CD4-positive, alpha-beta T cell (primary cell): Measurements from ENCODE around the gene CALN1. TPM values are rescaled to one million over a fixed set of nuclear protein-coding genes. Genes with fewer than 3 reads are reported as not detected.

Source experiments
- ATAC-seq: fragments of 200-7000 bp; cut with Tn5 transposase; one replicate; pipeline ENCODE4 v1.10.0; 2022; ENCODE audit warnings: mild to moderate bottlenecking; ENCODE audit not compliant: poor library complexity
- CTCF ChIA-PET: fragments of 350-600 bp; sonication (Branson Sonifier 250); formaldehyde crosslinking; loops from one replicate; lab custom pipeline; 2021; ENCODE audit warnings: antibody characterized with exemption, inconsistent platforms; lab: Charles Lee
- POLR2A ChIA-PET: fragments of 350-600 bp; sonication (Branson Sonifier 250); formaldehyde crosslinking; loops from one replicate; lab custom pipeline; 2021; ENCODE audit warnings: antibody characterized with exemption, inconsistent platforms; lab: Charles Lee
- DNase-seq, 14 experiments: peaks; one replicate each; pipeline ENCODE4 v3.0.0-alpha.2; 2013 to 2020; ENCODE audit warnings: mixed read lengths in 2 of 14
- H3K27ac ChIP-seq, 2 donors: one replicate each; pipeline versions ENCODE4 v1.5.1 to v1.7.0; 2013; ENCODE audit warnings: low read length in 2 of 2, low read depth in 1 of 2, mild to moderate bottlenecking in 1 of 2
- H3K27me3 ChIP-seq, 2 experiments: 1 replicate in 1 of 2; 2 replicates in 1 of 2; pipeline versions ENCODE4 v1.6.1 to v1.7.0; 2013; ENCODE audit warnings: low read length in 2 of 2, control low read depth in 1 of 2, mild to moderate bottlenecking in 1 of 2, moderate library complexity in 1 of 2; ENCODE audit not compliant: insufficient read depth in 2 of 2, control insufficient read depth in 1 of 2
- H3K36me3 ChIP-seq: one replicate; pipeline ENCODE4 v1.6.1; 2013; ENCODE audit warnings: low read length, control low read depth; ENCODE audit not compliant: insufficient read depth
- H3K4me1 ChIP-seq: one replicate; pipeline ENCODE4 v1.6.1; 2013; ENCODE audit warnings: low read length, control low read depth; ENCODE audit not compliant: insufficient read depth
- H3K4me3 ChIP-seq: one replicate; pipeline ENCODE4 v1.5.1; 2013; ENCODE audit warnings: mild to moderate bottlenecking, low read length, moderate library complexity
- H3K9me3 ChIP-seq, 2 experiments: 1 replicate in 1 of 2; 2 replicates in 1 of 2; pipeline versions ENCODE4 v1.6.1 to v1.7.0; 2013; ENCODE audit warnings: low read length in 2 of 2, mild to moderate bottlenecking in 2 of 2, control low read depth in 1 of 2, moderate library complexity in 1 of 2; ENCODE audit not compliant: control insufficient read depth in 1 of 2, insufficient read depth in 1 of 2
- H3K27ac Mint-ChIP-seq: one replicate; pipeline ENCODE4 v1.8.0; 2020; ENCODE audit warnings: mixed read lengths
- H3K27me3 Mint-ChIP-seq: one replicate; pipeline ENCODE4 v1.8.0; 2021; ENCODE audit warnings: mixed read lengths
- H3K36me3 Mint-ChIP-seq: one replicate; pipeline ENCODE4 v1.8.0; 2021; ENCODE audit warnings: low read depth, mixed read lengths
- H3K4me1 Mint-ChIP-seq: one replicate; pipeline ENCODE4 v1.8.0; 2021; ENCODE audit warnings: low read depth, mixed read lengths
- H3K4me3 Mint-ChIP-seq: one replicate; pipeline ENCODE4 v1.8.0; 2020; ENCODE audit warnings: mild to moderate bottlenecking, mixed read lengths
- H3K9me3 Mint-ChIP-seq: one replicate; pipeline ENCODE4 v1.8.0; 2020; ENCODE audit warnings: mixed read lengths
- intact Hi-C, 2 experiments: fragments of 100-400 bp; cut with DNase I in 1 of 2; cut with micrococcal nuclease in 1 of 2; formaldehyde crosslinking; loops; one replicate each; pipeline versions ENCODE4 v1.15.1 to v1.9.0; 2023 to 2025; cut with DNase I, micrococcal nuclease
- total RNA-seq, 174 experiments: library from RNA in 2 of 174; stranded (reverse) in 2 of 174; gene quantifications; one replicate each; pipeline ENCODE4 v1.2.3 and lab custom pipeline; 2021 to 2026
- TF ChIP-seq, protein P1 (sequence below): fragments of 200-600 bp; IDR thresholded peaks from one replicate; pipeline ENCODE4 v1.8.0; 2022; ENCODE audit warnings: antibody characterized with exemption, mild to moderate bottlenecking

The CALN1 gene
- total RNA-seq, 2 experiments from 2014 or later = 0.06 TPM; not detected in 1

DNA sequence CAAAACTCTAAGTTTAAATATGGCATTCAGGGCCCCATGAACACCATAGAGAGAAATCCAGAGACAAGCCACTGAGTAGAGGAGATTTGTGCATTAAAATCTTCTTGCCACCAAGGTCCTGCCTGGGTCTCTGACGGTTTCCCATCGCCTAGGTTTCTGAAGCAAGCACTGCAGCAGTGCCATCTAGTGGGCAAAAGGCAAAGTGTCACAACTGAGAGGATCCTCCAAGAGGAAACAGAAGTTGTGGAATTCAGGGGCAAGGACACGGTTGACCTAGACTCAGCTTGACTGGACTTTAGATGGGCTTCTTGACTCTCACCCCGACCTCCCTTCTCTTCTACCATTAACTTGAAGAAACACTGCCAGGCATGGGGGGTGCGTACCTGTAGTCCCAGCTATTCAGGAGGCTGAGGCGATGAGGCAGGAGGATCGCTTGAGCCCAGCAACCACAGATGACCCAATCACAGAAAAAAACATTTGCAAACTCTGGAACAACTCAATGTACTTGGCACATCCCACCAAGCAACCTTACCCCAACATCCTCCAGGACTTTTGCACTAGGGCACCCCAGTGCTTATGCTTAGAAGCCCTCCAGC is 676.1 kb downstream of the CALN1 start:
- TF ChIP-seq, protein P1, sequence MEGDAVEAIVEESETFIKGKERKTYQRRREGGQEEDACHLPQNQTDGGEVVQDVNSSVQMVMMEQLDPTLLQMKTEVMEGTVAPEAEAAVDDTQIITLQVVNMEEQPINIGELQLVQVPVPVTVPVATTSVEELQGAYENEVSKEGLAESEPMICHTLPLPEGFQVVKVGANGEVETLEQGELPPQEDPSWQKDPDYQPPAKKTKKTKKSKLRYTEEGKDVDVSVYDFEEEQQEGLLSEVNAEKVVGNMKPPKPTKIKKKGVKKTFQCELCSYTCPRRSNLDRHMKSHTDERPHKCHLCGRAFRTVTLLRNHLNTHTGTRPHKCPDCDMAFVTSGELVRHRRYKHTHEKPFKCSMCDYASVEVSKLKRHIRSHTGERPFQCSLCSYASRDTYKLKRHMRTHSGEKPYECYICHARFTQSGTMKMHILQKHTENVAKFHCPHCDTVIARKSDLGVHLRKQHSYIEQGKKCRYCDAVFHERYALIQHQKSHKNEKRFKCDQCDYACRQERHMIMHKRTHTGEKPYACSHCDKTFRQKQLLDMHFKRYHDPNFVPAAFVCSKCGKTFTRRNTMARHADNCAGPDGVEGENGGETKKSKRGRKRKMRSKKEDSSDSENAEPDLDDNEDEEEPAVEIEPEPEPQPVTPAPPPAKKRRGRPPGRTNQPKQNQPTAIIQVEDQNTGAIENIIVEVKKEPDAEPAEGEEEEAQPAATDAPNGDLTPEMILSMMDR = peak; percentile 47
- Histone ChIP-seq H3K27me3 (no peaks in the 10 kb centered on the region), H3K4me3 (no peak overlapping the region), H3K9me3 (peaks cover 0 to 5% of the 10 kb centered on the region in 2 experiments), H3K27ac (no peak overlapping the region), H3K36me3 (no peaks in the 10 kb centered on the region), H3K4me1 (peaks cover 5% of the 10 kb centered on the region)
- ChIA-PET CTCF (no interaction called here), POLR2A (no interaction called here)
- no peaks in the 10 kb centered on the region for H3K4me1 Mint-ChIP-seq
- ATAC-seq (no peak), DNase-seq (peak in 13 of 14 experiments; percentile 4 to 62 (median 13))
- H3K27me3 Mint-ChIP-seq = peaks cover 9% of the 10 kb centered on the region
- intact Hi-C loops = loop anchor here (2.0 to 10.0 kb wide), 2 partner anchors 881 to 907 kb away; no protein-coding TSS in a partner anchor
- H3K36me3 Mint-ChIP-seq = no peaks in the 10 kb centered on the region
- H3K9me3 Mint-ChIP-seq = no peaks in the 10 kb centered on the region
- H3K4me3 Mint-ChIP-seq = no peak overlapping the region
- H3K27ac Mint-ChIP-seq = no peak overlapping the region

DNA sequence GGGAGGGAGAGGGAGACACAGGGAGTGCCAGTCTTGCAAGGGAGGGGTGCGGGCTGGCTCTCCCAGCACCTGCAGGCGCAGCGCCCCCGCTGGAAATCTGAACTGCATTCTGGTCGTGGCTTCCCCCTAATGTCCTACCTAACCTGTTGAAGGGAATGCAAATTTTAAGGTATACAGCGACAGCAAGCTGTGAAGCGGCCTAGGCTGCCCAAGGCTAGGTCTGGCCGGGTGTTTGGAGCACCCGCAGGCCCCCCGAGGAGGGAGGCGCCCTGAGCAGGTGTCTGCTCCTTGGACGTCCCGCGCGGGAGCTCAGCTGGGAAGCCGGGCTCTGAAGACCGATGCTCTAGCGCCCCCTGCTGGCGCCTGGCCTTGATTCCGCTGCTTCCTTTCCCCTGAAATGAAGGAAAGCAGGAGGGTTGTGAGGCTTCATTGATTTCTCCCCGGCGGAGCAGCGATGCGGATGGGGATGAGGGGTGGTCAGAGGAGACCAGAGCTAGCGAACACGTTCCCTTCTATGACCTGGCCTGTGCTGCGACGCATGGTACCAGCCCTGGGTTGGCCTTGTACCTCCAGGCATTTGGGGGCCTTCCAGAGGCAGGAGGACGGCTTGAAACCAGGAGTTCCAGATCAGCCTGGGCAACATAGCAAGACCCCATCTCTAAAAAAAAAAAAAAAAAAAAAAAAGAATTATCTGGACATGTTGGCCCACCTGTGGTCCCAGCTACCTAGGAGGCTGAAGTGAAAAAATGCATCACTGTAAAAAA is 678.8 kb downstream of the CALN1 start:
- Histone ChIP-seq H3K27me3 (no peaks in the 10 kb centered on the region), H3K4me3 (no peak overlapping the region), H3K36me3 (no peaks in the 10 kb centered on the region), H3K9me3 (peaks cover 0 to 5% of the 10 kb centered on the region in 2 experiments), H3K27ac (no peak overlapping the region), H3K4me1 (peaks cover 5% of the 10 kb centered on the region)
- H3K4me3 Mint-ChIP-seq = no peak overlapping the region
- ATAC-seq (no peak), DNase-seq (peak; percentile 17 to 75 (median 38))
- H3K9me3 Mint-ChIP-seq = no peaks in the 10 kb centered on the region
- CTCF ChIA-PET = interaction anchor here (0.5 to 0.7 kb wide), 4 partner anchors 14 to 1163 kb away, joined by 3 to 4 read pairs (median 3); no protein-coding TSS in a partner anchor
- TF ChIP-seq, protein P1 = peak; percentile 77
- POLR2A ChIA-PET = no interaction called here
- H3K27ac Mint-ChIP-seq = no peak overlapping the region
- intact Hi-C loops = loop anchor here in 1 of 2 experiments (10.0 kb wide), 1 partner anchor 878 kb away; no protein-coding TSS in a partner anchor
- peaks cover 9% of the 10 kb centered on the region for H3K27me3 Mint-ChIP-seq
- no peaks in the 10 kb centered on the region for H3K4me1 Mint-ChIP-seq
- H3K36me3 Mint-ChIP-seq = no peaks in the 10 kb centered on the region

DNA sequence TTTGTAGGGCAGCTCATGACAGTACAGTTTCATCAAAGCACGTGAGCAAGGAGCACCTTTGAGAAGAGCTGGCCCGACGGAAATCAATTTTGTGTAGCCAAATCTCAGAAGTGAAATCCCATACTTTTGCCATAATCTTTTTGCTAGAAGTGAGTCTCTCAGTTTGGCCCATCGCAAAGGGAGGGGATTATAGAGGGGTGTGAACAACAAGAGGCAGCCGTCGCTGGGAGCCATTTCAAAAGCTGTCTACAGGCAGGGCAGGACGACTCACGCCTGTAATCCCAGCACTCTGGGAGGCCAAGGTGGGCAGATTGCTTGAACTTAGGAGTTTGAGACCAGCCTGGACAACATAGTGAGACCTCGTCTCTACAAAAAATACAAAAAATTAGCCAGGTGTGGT is 680.4 kb downstream of the CALN1 start:
- no peak for DNase-seq
- Histone ChIP-seq H3K4me3 (no peak overlapping the region), H3K9me3 (peaks cover 0 to 5% of the 10 kb centered on the region in 2 experiments), H3K27ac (no peak overlapping the region), H3K4me1 (peaks cover 5% of the 10 kb centered on the region), H3K27me3 (no peaks in the 10 kb centered on the region), H3K36me3 (no peaks in the 10 kb centered on the region)
- CTCF ChIA-PET = no interaction called here
- Mint-ChIP-seq H3K9me3 (no peaks in the 10 kb centered on the region), H3K4me3 (no peak overlapping the region), H3K27me3 (peaks cover 9% of the 10 kb centered on the region), H3K4me1 (no peaks in the 10 kb centered on the region), H3K27ac (no peak overlapping the region), H3K36me3 (no peaks in the 10 kb centered on the region)
- intact Hi-C loops = loop anchor here (2.0 to 10.0 kb wide), 2 partner anchors 877 to 901 kb away; no protein-coding TSS in a partner anchor
- TF ChIP-seq, protein P1 = no peak
- POLR2A ChIA-PET = no interaction called here
- ATAC-seq = no peak
